Measurements from ENCODE around the gene ITPRIPL2.

GRCh38 chr16:19130385-19130784 is 16.6 kb downstream of the ITPRIPL2 start:
- TF ChIP-seq, protein P1, sequence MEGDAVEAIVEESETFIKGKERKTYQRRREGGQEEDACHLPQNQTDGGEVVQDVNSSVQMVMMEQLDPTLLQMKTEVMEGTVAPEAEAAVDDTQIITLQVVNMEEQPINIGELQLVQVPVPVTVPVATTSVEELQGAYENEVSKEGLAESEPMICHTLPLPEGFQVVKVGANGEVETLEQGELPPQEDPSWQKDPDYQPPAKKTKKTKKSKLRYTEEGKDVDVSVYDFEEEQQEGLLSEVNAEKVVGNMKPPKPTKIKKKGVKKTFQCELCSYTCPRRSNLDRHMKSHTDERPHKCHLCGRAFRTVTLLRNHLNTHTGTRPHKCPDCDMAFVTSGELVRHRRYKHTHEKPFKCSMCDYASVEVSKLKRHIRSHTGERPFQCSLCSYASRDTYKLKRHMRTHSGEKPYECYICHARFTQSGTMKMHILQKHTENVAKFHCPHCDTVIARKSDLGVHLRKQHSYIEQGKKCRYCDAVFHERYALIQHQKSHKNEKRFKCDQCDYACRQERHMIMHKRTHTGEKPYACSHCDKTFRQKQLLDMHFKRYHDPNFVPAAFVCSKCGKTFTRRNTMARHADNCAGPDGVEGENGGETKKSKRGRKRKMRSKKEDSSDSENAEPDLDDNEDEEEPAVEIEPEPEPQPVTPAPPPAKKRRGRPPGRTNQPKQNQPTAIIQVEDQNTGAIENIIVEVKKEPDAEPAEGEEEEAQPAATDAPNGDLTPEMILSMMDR (conservative IDR thresholded peaks at IDR 0.05; ENCODE audit: low read depth, low read length) = no peak
- TF ChIP-seq POLR2A (IDR thresholded peaks at IDR 0.05; ENCODE audit: low read depth, low read length) = no peak
- no peak for TF ChIP-seq CEBPB (IDR thresholded peaks at IDR 0.05; ENCODE audit: low read depth, low read length)
- no peak for TF ChIP-seq RAD21 (IDR thresholded peaks at IDR 0.05; ENCODE audit: low read length)
- no peak for TF ChIP-seq MXI1 (IDR thresholded peaks at IDR 0.05; ENCODE audit: borderline replicate concordance, low read depth, low read length)
- TF ChIP-seq MAFK (IDR thresholded peaks at IDR 0.05; ENCODE audit: low read depth, low read length) = no peak
- no peak for TF ChIP-seq ELK1 (IDR thresholded peaks at IDR 0.05; ENCODE audit: borderline replicate concordance, low read depth, low read length)
